ENCODE measurements around the gene GDF7.
"Not testable (repeated sequence)": the region's sequence is repeated elsewhere in the genome, so short reads cannot be mapped to it uniquely, and the experiment has no call there.

GDF7 gene

DNA sequence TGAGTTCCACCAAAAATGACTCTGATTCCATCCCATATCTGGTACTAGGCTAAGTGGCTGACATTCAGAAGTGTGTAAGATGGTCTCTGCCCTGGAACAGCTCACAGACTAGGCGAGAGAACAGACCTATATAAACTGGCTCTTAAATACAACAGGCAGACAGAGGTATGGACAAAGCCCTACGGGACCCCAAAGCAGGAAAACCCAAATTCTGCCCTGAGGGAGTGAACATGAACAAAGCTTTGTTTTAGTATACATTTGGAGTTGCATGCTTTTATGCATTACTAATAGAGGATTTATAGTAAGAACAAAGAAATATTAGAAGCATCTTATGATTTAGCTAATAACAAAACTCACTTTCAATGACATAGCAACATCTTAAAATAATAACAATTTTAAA, 25.1 kb downstream of the GDF7 start:
- H3K36me3 ChIP-seq (ENCODE audit: insufficient read depth, low read length): no peaks in the 10 kb centered on the region
- H3K4me1 ChIP-seq (ENCODE audit: insufficient read depth, low read length): no peaks in the 10 kb centered on the region
- H3K9me3 ChIP-seq (ENCODE audit: control insufficient read depth, insufficient read depth, low read length): no peaks in the 10 kb centered on the region

GRCh38 chr2:20693317-20693716, 26.4 kb downstream of the GDF7 start:
- no peaks in the 10 kb centered on the region for H3K9me3 ChIP-seq (ENCODE audit: control insufficient read depth, insufficient read depth, low read length)
- H3K9ac ChIP-seq (ENCODE audit: low read depth, low read length): no peak overlapping the region
- H3K36me3 ChIP-seq (ENCODE audit: insufficient read depth, low read length): no peaks in the 10 kb centered on the region
- H3K4me1 ChIP-seq (ENCODE audit: insufficient read depth, low read length): no peaks in the 10 kb centered on the region

More for the DNA sequence above, 25.1 kb downstream of the GDF7 start:
- no peak overlapping the region for H3K9ac ChIP-seq (ENCODE audit: low read depth, low read length)

DNA sequence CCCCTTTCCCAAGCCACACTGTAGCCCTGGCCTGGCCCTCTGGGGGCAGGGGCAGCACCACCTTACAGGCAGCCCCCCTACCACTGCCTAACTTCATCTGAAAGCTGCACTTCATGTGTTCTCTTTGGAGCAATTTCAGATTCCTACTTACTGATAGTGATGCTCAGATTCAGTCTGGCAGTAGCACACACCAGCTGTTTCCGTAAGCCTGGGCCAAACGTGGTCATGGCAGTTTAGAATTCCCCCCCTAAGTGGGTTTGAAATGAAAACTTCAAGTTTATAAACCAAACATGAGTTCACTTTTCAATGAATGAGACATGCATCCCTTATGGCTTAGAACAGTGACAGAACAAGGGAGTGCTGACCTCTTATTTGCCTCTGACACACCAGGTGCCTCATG, 29.4 kb downstream of the GDF7 start:
- Histone ChIP-seq H3K36me3 (ENCODE audit: insufficient read depth, low read length) (no peaks in the 10 kb centered on the region), H3K4me1 (ENCODE audit: insufficient read depth, low read length) (no peaks in the 10 kb centered on the region), H3K9ac (ENCODE audit: low read depth, low read length) (no peak overlapping the region), H3K9me3 (ENCODE audit: control insufficient read depth, insufficient read depth, low read length) (no peaks in the 10 kb centered on the region)

- H3K36me3 ChIP-seq (ENCODE audit: insufficient read depth, low read length): no peaks in the 10 kb centered on the region
- no peak overlapping the region for H3K9ac ChIP-seq (ENCODE audit: low read depth, low read length)
- H3K4me1 ChIP-seq (ENCODE audit: insufficient read depth, low read length): no peaks in the 10 kb centered on the region
- no peaks in the 10 kb centered on the region for H3K9me3 ChIP-seq (ENCODE audit: control insufficient read depth, insufficient read depth, low read length)
Measured at GRCh38 chr2:20697322-20697934, 30.5 kb downstream of the GDF7 start.

DNA sequence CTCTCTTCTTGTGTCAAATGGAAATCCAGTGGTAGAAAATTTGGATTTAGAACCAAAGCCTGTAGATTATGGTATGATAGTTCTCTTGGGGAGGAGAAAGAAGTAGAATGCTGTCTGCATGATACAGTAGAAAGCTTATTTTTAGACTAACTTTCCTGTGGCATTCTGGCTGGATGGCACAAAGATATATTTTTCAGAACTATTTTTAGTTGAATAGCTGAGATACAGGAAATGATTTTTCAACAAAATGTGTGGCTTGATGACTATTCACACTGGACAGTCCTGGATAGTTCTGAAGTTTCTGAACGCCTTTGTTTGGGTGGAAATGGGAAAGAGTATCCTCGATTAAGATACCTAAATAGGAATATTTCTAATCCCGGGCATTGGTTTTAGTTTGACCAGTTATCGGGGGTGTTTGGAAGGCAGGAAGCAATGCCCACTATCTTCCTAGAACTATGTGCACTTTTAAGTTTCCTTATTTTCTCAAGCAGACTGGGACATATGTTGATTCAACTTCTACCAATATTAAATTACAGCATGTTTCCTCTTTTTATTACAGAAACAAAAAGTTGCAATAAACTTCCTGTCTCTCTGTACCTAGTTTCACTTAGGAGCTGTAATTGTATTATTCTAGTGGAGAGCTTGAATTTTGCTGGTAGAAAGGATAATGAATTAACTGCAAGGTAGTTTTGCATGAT, 32.1 kb downstream of the GDF7 start:
- Histone ChIP-seq H3K9ac (ENCODE audit: low read depth, low read length) (no peak overlapping the region), H3K36me3 (ENCODE audit: insufficient read depth, low read length) (no peaks in the 10 kb centered on the region), H3K9me3 (ENCODE audit: control insufficient read depth, insufficient read depth, low read length) (no peaks in the 10 kb centered on the region), H3K4me1 (ENCODE audit: insufficient read depth, low read length) (no peaks in the 10 kb centered on the region)

DNA sequence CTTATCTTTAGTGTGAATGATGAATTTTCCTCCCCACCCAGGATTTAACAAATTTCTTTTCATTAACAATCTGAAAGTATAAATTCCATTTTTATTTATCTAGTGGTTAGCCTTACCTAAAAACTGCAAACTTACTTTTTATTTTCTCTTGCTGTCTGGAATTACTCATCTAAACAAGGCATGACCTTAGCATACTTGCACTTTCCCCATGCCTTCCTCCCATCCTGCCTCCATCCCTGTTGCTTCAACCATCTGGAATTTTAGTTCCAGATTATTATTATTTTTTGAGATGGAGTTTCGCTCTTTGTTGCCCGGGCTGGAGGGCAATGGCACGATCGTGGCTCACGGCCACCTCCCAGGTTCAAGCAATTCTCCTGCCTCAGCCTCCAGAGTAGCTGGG, 35.6 kb downstream of the GDF7 start:
- H3K36me3 ChIP-seq (ENCODE audit: insufficient read depth, low read length): no peaks in the 10 kb centered on the region
- no peak overlapping the region for H3K9ac ChIP-seq (ENCODE audit: low read depth, low read length)
- no peaks in the 10 kb centered on the region for H3K9me3 ChIP-seq (ENCODE audit: control insufficient read depth, insufficient read depth, low read length)
- H3K4me1 ChIP-seq (ENCODE audit: insufficient read depth, low read length): no peaks in the 10 kb centered on the region

DNA sequence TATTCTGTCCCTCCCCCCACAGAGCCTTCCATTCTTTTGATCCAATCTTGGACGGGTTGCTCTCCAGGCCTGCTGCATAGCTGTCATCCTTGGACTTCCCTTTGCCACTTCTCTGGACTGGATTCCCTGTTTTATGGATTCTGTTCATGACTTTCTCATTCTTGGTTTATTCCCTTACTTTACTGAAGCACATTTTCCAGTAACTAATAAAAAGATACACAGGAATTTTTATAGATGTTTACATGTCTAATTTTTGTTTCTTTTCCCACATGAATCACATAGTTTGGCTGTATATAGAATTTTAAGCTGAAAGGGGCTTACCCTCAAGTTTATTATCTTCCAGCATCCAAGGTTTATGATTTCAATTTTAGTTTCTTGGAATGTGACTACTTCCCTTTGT, 37.9 kb downstream of the GDF7 start:
- H3K9me3 ChIP-seq (ENCODE audit: control insufficient read depth, insufficient read depth, low read length): no peaks in the 10 kb centered on the region
- no peaks in the 10 kb centered on the region for H3K36me3 ChIP-seq (ENCODE audit: insufficient read depth, low read length)
- no peaks in the 10 kb centered on the region for H3K4me1 ChIP-seq (ENCODE audit: insufficient read depth, low read length)
- no peak overlapping the region for H3K9ac ChIP-seq (ENCODE audit: low read depth, low read length)

GRCh38 chr2:20706217-20706616, 39.3 kb downstream of the GDF7 start:
- Histone ChIP-seq H3K9ac (ENCODE audit: low read depth, low read length) (no peak overlapping the region), H3K36me3 (ENCODE audit: insufficient read depth, low read length) (no peaks in the 10 kb centered on the region), H3K9me3 (ENCODE audit: control insufficient read depth, insufficient read depth, low read length) (no peaks in the 10 kb centered on the region), H3K4me1 (ENCODE audit: insufficient read depth, low read length) (no peaks in the 10 kb centered on the region)

DNA sequence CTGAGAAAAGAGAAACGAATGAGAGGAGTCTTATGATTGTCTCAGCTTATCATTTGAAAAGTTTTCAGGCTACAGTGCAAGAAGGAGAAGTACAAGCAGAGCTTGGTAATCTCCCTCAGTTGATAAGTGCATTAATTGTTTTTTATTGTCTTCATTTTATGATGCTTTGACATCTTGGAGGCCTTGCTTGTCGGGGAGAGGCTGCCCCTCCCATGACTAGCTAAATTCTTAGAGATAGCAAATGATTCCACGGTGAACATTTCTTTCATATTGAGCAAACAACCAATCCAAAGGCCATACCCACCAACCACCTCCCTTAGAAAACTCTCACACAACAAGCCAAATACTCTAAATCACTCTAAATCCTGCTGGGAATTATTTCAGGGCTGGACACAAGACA, 39.8 kb downstream of the GDF7 start:
- Histone ChIP-seq H3K4me1 (ENCODE audit: insufficient read depth, low read length) (no peaks in the 10 kb centered on the region), H3K36me3 (ENCODE audit: insufficient read depth, low read length) (no peaks in the 10 kb centered on the region), H3K9me3 (ENCODE audit: control insufficient read depth, insufficient read depth, low read length) (no peaks in the 10 kb centered on the region), H3K9ac (ENCODE audit: low read depth, low read length) (no peak overlapping the region)

DNA sequence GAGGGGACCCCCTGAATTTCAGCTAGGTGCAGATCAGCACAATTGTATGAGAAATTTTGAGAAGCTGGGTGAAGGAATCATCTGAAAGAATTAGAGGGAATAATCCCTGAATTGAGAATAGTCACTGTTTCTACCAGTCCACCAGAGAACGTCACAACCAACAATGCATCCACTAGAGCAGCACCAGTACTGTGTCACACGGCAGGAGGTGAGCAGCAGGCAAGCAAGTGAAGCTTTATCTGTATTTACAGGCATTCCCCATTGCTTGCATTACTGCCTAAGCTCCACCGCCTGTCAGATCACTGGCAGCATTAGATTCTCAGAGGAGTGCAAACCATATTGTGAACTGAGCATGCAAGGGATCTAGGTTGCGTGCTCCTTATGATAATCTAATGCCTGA, 40.7 kb downstream of the GDF7 start:
- H3K36me3 ChIP-seq (ENCODE audit: insufficient read depth, low read length): no peaks in the 10 kb centered on the region
- H3K9ac ChIP-seq (ENCODE audit: low read depth, low read length): no peak overlapping the region
- no peaks in the 10 kb centered on the region for H3K4me1 ChIP-seq (ENCODE audit: insufficient read depth, low read length)
- no peaks in the 10 kb centered on the region for H3K9me3 ChIP-seq (ENCODE audit: control insufficient read depth, insufficient read depth, low read length)

DNA sequence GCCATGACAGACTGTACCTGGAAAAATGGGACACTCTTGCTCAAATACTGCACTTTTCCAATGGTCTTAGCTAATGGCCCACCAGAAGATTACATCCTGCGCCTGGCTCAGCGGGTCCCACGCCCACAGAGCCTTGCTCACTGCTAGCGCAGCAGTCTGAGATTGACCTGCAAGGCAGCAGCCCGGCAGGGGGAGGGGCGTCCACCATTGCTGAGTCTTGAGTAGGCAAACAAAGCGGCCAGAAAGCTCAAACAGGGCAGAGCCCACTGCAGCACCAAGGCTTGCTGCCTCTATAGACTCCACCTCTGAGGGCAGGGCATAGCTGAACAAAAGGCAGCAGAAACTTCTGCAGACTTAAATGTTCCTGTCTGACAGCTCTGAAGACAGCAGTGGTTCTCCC, 44.7 kb downstream of the GDF7 start:
- H3K36me3 ChIP-seq (ENCODE audit: insufficient read depth, low read length); H3K9ac ChIP-seq (ENCODE audit: low read depth, low read length); H3K4me1 ChIP-seq (ENCODE audit: insufficient read depth, low read length): not testable (repeated sequence)

DNA sequence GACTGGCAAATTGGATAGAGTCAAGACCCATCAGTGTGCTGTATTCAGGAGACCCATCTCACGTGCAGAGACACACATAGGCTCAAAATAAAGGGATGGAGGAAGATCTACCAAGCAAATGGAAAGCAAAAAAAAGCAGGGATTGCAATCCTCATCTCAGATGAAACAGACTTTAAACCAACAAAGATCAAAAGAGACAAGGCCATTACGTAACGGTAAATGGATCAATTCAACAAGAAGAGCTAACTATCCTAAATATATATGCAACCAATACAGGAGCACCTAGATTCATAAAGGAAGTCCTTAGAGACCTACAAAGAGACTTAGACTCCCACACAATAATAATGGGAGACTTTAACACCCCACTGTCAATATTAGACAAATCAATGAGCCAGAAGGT, 46.6 kb downstream of the GDF7 start:
- H3K9me3 ChIP-seq (ENCODE audit: control insufficient read depth, insufficient read depth, low read length); H3K36me3 ChIP-seq (ENCODE audit: insufficient read depth, low read length); H3K4me1 ChIP-seq (ENCODE audit: insufficient read depth, low read length); H3K9ac ChIP-seq (ENCODE audit: low read depth, low read length): not testable (repeated sequence)

More for the DNA sequence above, 44.7 kb downstream of the GDF7 start:
- H3K9me3 ChIP-seq (ENCODE audit: control insufficient read depth, insufficient read depth, low read length): not testable (repeated sequence)

- H3K9ac ChIP-seq (ENCODE audit: low read depth, low read length); H3K36me3 ChIP-seq (ENCODE audit: insufficient read depth, low read length); H3K9me3 ChIP-seq (ENCODE audit: control insufficient read depth, insufficient read depth, low read length); H3K4me1 ChIP-seq (ENCODE audit: insufficient read depth, low read length): not testable (repeated sequence)
Measured at GRCh38 chr2:20714412-20714811, 47.5 kb downstream of the GDF7 start.

- H3K36me3 ChIP-seq (ENCODE audit: insufficient read depth, low read length); H3K9ac ChIP-seq (ENCODE audit: low read depth, low read length); H3K9me3 ChIP-seq (ENCODE audit: control insufficient read depth, insufficient read depth, low read length); H3K4me1 ChIP-seq (ENCODE audit: insufficient read depth, low read length): not testable (repeated sequence)
Measured at GRCh38 chr2:20716164-20716563, 49.2 kb downstream of the GDF7 start.

- Histone ChIP-seq H3K9ac (ENCODE audit: low read depth, low read length) (no peak overlapping the region), H3K36me3 (ENCODE audit: insufficient read depth, low read length) (no peaks in the 10 kb centered on the region; the same call in 1 of the 2 replicates), H3K4me1 (ENCODE audit: insufficient read depth, low read length) (no peaks in the 10 kb centered on the region), H3K9me3 (ENCODE audit: control insufficient read depth, insufficient read depth, low read length) (no peaks in the 10 kb centered on the region)
Measured at GRCh38 chr2:20717641-20718040, 50.7 kb downstream of the GDF7 start.

Measured in ES-I3 (cell line).